GM18870 (cell line): Measurements from ENCODE around the gene TMEM201.

Experiments
- ATAC-seq: cut with Tn5 transposase; IDR thresholded peaks from one replicate; pipeline ENCODE4 v1.9.1; 2021; ENCODE audit warnings: moderate library complexity; ENCODE audit not compliant: unreplicated experiment

Gene TMEM201

DNA sequence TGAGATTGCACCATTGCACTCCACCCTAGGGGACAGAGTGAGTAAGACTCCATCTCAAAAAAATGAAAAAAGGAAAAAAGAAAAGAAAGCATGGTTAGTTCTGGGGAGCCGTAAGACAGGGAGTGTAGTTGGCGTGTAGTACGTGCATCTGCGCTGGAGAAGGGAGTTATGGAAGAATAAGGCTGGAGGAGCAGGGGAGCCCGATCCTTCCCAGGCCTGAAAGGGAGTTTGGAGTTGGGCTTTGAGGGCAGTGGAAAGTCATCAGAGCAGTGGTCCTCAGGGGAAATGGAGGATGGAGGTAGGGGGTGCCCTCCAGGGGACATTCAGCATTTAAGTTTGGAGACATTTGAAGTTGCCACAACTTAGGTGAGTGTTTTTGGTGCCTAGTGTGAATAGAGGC is 11.3 kb upstream of the TMEM201 start:
- ATAC-seq, result no peak

DNA sequence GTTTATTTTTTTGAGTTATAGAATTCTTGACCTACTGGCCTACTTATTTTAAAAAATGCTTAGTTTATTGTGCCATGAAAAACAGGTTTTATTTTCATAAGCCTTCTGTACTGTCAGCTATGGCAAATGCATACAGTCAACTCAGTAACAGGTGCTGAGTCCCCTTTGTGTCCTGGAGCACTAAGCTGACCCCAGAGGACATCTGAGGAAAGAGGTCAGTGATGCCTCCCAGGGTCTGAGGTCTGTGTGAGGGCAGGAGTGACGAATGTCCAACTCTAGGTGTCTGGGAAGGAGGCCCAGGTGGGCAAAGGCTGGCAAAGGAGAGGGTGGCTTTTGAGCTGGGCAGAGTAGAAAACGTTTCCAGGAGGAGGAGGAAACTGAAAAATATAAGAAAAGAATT is 7.8 kb upstream of the TMEM201 start:
- no peak for ATAC-seq

DNA sequence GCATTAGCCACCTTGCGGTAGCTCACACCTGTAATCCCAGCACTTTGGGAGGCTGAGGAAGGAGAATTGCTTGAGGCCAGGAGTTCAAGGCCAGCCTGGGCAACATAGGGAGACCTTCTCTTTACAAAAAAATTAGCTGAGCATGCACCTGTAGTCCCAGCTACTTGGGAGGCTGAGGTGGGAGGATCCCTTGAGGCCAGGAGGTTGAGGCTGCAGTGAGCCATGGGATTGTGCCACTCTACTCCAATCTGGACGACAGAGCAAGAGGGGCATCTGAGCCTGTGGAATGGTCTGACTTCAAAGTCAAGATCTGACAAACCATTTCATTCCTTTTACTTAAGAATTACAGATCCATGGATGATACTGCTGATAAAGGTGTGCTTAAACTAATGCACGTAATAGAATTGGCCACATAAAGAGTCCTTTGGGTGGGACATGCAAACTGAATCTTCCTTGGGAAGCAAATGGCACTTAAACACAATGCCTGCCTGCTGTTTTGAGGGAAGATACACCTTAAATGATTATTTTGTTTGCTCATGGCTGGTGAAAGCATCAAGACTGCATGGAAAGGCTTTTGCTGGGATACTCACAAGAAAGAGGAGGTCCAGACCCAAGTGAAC is 2.5 kb upstream of the TMEM201 start:
- no peak for ATAC-seq

DNA sequence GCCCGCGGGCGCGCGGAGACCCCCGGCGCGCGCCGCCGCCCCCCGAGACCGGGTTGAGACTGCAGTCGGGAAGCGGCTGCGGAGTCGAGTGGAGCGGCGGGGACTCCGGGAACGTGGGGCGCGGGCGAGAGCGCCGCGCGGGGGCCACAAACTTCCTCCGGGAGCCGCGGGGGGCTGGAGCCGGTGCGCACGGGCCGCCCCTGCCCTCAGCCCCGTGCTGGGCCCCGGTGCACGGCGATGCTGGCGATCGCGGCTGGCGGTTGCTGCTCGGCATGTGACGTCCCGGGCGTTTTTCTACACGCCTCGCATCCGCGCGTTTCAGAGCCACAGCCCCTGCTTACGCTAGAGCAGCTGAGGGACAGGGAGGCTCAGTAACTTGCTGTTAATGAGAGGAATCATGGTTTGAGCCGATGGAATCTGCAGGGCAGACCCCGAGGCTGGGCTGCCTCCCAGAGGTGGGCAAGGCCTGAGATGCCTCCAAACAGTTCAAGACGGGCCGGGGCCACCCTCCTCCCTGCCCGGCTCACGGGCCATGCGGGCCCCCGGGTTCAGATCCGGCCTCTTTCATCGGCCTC is 520 bp downstream of the TMEM201 start:
- ATAC-seq, result no peak

DNA sequence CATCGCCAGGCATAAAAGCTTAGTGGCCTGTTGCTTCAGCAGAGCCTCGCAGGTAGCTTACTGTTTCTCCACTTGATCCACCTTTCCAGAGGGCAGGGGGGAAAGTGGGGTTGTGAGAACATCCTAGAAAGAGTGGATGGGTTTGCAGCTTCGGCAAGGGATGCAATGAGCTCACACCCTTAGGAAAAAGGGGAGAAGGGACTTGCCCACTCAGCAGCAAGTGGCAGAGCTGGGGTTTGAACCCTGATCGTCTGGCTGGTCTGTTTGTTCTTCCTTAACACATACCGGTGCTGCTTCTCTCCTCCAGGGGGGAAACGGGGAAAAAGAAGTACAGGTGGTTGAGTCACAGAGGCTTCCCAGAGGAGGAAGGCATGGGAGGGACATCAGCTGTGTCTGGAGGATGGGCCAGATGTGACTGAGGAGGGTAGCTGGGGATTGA is 1.0 kb downstream of the TMEM201 start:
- no peak for ATAC-seq

DNA sequence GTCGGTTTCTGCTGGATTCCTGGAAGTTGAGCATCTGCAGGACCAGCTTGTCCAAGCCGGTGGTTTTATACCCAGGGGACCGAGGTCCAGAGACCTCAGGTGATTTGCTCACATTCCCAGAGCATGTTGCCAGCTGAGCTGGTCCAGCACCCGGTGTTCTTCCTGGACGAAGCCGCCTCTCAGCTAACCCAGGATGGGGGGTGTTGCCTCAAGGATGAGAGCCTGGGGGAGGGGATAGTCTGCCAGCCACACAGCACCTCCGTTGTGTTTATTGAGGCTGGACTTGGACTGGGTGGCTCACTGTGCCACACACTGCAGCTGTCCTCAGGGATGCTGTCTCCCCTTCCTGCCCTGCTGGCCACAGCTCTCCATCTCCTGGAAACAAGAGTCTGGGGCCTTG is 1.5 kb downstream of the TMEM201 start:
- ATAC-seq, result no peak

DNA sequence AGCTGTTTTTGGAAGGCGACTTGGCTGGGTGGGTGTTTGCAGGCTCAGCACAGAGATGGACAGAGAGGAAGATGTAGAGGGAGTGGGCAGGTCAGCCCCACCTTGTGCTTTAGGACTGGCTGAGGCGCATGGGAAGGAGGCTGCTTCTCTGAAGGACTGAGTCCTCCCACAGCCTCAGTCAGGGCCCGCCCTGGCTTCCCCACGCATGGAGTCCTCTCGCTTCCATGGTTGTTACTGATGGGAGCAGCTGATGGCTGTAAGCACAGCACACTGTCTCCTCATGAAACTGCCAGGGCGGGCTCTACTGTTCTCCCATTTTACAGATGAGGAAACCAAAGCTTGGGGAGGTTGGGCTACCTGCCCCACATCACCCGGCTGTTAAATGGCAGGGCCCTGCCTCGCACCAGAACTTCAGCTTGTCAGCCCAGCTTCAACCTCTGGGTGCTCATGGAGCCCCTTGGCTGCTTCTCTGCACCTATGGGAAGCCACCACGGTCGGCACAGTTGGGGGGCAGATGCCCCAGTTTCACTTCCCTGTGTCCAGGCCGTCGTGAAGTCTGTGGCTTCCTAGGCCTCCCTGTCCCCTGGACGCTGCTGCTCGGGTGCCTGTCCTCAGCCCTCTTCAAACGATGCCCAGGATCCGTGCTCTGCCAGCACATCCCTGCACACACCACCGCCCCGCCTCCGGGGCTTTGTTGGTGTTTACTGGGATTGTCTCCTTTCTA is 2.4 kb downstream of the TMEM201 start:
- no peak for ATAC-seq

DNA sequence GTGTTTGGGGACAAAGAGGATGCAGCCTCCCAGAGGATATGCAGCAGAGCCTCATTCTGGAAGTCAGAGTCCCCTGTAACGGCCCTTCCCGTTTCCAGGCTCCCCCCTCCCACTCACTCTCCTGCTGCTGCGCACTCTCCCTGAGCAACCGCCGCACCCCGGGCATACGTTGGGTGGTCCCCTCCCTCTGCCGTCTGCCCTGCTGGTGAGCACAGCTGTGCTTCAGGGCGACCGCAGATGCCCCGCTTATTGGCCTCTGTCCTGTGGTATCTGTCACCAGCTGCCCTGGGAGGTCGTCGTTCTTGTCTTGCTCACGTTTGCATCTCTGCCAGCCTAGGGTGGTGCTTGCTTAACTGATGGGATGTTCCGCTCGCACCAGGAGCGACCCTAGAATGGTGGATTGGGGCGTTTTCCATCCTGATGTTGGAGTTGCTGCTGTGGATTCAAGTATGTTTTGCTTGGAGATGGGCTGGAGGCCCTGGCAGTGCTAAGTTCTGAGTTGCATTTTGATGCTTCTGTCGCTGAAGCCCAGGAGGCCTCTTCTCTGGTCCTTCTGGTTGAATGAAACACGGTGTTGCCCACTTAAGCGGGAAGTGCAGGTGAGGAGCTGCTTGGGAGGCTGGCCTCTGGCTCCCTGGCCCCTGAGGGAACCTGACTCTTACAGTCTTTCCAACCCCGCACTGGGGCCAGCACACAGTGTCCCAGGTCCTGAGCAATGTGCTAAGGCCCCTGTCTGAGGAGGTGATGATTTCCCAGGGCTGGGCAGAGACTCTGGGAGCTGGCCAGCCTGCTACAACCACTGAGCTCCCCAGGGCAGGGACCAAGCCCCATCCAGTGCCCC is 3.2 kb downstream of the TMEM201 start:
- ATAC-seq, result no peak

DNA sequence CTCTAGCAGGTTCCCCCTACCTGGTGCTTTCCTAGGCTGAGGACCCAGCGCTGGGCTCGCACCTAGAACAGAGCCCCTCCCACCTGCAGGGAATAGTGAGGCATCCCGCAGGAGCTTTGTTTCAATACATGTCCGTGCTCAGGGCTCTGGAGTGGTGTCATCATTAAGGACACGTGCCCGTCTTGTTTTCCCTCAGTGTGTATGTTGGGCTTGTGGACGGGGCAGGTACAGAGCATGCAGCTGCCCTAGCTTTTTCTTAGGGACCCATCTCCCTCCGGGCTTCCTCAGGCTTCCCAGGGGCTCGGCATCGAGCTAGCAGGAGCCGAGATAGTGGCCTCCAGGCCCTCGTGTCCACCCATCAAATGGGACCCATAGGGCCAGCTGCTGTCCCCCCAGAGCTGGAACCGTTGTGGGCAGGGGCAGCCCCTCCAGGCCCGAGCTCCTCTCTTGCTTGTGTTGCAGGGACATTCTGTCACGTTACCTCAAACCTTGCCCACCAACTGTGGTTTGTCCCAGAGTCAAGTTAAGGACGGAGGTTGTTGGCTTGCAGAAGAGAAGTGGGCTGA is 3.9 kb downstream of the TMEM201 start:
- ATAC-seq, result no peak

DNA sequence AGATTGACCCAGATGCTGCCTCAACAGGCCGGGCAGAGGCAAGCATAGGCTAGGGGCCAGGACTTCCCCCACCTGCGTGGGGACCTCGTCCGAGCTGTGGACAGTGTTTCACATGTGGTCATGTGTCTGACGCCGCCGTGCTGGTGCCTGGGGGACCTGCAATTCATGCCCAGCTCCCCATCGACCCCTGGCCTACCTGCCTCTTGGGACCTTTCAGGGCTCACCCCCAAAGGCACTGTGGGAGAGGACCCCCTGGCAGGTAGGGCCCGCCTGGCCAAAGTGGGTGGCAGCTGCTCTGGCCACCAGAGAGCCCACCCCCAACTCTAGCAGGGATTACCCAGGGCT is 4.4 kb downstream of the TMEM201 start:
- no peak for ATAC-seq

DNA sequence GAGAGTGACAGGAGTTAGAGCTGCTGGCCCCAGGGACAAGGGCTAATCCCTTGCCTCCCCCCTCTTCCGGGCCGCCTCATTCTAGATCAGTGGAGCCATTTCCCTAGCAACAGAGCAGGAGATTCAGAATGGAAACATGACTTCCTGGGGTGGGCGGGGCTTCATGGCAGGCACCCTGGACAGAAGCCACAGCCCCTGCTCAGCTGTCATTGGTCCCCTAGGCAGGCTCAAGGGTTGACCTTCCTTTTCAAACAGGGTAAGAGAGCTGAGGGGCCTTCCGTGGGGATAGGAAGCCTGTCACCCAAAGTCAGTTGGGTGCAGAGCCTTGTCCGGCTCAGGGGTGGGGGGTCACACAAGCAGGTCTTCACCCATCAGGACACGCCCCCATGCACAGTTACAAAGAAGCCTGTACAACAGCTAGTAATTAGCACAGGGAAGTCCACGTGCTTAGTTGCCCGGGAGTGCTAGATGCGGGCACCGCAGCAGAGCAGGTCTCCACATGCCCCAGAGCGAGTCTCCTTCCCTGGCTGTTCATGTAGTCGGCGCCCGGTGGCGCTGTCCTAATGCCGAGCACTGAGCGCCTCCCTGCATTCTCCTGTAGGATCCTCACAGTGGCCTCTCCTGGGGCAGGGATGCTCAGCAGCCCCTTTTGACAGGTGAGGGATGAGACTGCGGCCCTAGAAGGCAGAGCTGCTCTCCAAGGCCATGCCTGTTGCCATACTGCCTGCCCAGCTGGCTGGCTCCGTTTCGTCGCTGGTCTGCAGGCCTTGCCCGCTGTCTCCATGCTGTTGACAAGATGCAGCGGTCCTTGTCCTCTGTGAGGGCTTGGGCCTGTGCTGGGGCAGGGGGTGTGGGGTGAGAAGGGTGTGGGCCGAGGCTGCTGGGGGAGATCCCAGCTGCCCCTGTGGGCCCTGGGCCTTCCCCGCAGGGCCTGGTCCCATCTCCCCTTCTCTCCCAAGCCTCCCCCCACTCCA is 5.1 kb downstream of the TMEM201 start:
- ATAC-seq, result no peak

DNA sequence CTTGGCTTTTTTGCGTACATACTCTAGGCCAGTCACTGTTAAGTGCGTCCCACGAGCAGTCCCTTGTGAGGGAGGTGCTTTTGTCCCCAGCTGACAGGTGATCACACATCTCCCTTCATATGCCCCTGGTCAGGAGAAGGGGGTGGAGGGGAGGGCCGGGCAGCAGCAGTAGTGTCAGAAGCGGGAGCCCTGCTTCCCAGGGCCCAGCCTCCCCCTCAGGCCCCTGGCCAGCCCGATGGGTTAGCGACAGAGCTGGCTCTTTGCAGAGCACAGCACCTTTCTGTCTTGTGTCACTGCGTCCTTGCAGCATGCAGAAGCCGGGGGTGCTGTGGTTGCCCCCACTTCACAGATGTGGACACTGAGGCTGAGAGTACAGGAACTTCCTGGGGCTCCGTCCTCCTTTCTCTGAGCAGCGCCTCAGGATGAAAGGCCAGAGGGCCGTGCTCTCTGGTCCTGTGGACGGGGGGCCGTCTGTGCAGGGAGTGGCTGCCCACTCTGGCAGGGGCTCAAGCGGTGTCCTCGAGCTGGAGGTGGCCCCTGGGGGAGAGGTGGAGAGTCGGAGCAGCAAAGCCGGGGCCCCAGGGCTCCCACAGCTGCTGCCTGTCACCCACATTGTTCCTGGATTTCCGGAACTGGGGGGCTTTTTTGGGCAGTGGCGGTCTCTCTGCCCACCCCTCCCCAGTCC is 5.9 kb downstream of the TMEM201 start:
- no peak for ATAC-seq

DNA sequence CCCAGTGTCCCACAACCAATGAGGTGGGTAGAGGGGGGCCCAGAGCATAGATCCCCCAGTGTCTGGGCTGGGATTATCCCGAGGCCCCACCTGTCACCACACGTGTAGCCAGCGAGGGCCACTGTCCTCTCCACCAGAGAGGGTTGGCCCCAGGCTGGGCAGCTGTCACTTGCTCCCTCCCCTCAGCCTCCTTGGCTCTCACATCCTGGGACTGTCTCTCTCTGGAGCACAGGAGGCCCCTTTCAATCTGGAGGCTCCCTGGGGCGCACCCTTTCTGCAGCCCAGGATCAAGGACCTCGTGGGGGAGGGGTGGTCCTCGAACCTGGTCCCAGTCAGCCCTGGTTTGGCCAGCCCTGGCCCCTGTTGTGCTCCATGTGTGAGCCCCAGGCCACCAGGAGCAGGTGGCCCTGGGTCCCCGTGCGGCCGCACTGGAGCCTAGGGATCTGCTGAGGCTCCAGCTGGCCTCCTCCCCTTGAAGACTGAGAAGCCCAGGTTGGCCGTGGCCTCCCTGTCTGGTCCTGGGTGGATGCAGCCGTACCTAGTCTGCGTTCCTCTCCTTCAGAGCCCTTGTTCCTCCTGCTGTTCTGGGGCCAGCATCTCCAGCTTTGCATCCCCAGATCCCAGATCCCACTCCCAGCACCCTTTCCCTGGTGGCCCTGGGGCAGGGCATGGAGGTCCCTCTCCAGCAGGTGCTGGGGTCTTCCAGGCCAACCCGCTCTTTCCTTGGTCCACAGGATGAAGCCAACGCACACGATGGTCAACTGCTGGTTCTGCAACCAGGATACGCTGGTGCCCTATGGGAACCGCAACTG is 6.7 kb downstream of the TMEM201 start:
- no peak for ATAC-seq

DNA sequence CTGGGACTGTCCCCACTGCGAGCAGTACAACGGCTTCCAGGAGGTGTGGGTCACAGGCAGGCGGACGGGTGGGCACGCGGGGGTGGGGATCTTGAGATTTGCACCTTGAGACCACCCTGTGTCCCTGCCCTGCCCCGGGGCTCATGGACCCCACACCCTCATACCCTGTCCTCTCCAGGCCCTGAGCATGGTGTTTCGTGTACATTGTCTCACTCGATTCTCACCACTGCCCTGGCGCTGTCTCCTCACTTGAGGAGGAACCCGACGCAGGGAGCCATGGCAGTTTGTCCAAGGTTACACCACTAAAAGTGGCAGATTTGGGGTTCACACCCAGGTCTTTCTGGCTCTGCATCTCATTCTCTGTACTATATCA is 7.2 kb downstream of the TMEM201 start:
- ATAC-seq, result no peak

DNA sequence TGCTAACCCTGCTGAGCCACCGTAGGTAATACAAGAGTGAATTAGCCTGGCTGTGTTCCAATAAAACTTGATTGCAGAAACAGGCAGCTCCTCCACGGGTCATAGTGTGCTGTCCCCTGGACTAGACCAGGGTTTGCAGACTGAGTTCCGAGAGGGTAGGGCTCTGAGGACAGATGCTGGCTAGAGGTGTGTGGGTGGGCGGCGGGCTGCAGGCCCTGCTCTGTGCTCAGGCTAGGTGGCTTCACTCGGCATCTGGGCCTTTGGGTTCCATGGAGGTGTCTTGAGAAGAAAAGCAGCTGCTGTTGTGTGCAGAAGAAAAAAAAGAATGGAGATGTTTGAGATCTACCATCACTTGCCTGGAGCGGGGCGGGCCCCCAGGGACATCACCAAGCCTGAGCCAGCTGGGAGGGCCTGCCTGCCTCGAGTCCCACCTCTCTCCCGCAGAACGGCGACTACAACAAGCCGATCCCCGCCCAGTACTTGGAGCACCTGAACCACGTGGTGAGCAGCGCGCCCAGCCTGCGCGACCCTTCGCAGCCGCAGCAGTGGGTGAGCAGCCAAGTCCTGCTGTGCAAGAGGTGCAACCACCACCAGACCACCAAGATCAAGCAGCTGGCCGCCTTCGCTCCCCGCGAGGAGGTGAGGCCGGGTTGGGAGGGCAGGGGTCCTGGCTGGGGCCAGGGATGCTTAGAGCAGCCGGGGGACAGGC is 7.9 kb downstream of the TMEM201 start:
- no peak for ATAC-seq

DNA sequence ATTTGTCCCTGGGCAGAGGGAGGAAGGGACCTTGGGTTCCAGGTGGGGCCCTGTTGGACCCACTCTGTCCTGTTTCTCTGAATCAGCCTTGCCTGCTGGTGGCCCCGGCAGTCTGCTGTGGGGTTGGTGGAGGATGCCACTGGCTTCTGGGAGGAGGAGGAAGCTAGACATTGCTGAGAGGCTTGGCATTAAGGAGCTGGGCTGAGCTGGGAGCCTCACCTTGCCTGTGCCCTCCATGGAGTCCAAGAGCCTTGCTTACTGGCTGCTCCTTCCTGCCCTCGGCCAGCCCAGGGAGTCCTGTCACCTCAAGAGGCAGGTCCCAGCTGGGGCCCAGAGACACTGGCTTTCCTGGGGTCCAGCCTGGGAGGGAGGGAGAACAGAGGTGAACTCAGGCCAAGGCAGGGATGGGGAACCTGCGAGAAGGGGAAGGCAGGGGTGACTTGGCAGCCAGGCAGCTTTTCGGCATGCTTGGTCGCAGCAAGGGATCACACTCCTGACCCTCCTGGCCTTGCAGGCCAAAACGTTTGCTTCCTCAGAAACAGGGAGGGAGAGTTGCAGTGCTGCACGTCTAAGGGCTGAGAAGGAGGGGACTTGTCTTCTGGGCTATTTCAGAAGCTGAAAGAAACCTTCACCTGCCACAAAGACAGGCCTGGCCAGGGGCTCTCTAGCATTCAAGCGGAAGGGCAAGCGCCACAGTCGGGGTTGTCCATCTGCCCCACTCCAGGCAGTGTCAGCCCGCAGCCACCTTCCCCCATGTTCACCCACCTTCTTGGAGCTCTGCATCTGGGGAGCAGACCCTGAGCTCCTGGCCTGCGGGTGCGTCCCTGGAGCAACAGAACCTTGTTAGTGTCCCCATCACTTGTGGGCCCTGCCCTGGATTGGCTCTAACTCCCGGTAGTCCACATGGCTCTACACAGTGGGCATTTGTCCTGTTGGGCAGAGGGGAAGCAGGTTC is 8.9 kb downstream of the TMEM201 start:
- no peak for ATAC-seq

DNA sequence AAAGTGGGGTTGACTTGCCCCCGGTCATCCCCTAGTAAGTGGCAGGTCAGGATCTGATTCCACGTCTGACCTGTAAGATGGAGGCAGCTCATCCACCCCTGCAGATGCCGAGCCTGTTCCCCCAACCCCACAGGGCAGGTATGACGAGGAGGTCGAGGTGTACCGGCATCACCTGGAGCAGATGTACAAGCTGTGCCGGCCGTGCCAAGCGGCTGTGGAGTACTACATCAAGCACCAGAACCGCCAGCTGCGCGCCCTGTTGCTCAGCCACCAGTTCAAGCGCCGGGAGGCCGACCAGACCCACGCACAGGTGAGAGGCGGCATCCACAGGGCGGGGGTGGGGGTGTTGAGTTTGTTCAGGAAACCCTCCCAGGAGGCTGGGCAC is 9.6 kb downstream of the TMEM201 start:
- no peak for ATAC-seq
